HG03575 (cell line): ENCODE measurements around the gene HSPA8.

ENCODE experiments used
- ATAC-seq: cut with Tn5 transposase; IDR thresholded peaks from one replicate; pipeline ENCODE4 v1.9.1; 2021; ENCODE audit not compliant: unreplicated experiment, insufficient number of reproducible peaks, low FRiP score; ENCODE audit errors: extremely low read depth

The HSPA8 gene

GRCh38 chr11:123052901-123053721, 8.8 kb downstream of the HSPA8 start:
- ATAC-seq = no peak

- no peak for ATAC-seq
These were observed 10.3 kb downstream of the HSPA8 start for GRCh38 chr11:123051634-123052033.

- ATAC-seq = no peak
These were observed 10.8 kb downstream of the HSPA8 start for GRCh38 chr11:123051146-123051545.

GRCh38 chr11:123047947-123048293, 14.0 kb downstream of the HSPA8 start:
- no peak for ATAC-seq

GRCh38 chr11:123047266-123047946, 14.5 kb downstream of the HSPA8 start:
- ATAC-seq = no peak

- no peak for ATAC-seq
These were observed 15.3 kb downstream of the HSPA8 start for GRCh38 chr11:123046473-123047259.

- no peak for ATAC-seq
These were observed 16.8 kb downstream of the HSPA8 start for GRCh38 chr11:123045101-123045500.

GRCh38 chr11:123041185-123041584, 20.8 kb downstream of the HSPA8 start:
- ATAC-seq = no peak

GRCh38 chr11:123040111-123040432, 21.9 kb downstream of the HSPA8 start:
- no peak for ATAC-seq

- ATAC-seq = no peak
These were observed 26.1 kb downstream of the HSPA8 start for GRCh38 chr11:123035831-123036230.

GRCh38 chr11:123034597-123034996, 27.3 kb downstream of the HSPA8 start:
- no peak for ATAC-seq

- no peak for ATAC-seq
These were observed 28.0 kb downstream of the HSPA8 start for GRCh38 chr11:123033895-123034294.

GRCh38 chr11:123030517-123030916, 31.4 kb downstream of the HSPA8 start:
- no peak for ATAC-seq

- no peak for ATAC-seq
These were observed 41.0 kb downstream of the HSPA8 start for GRCh38 chr11:123020968-123021367.

- no peak for ATAC-seq
These were observed 43.2 kb downstream of the HSPA8 start for GRCh38 chr11:123018702-123019101.

GRCh38 chr11:123011510-123011909, 50.4 kb downstream of the HSPA8 start:
- no peak for ATAC-seq
